Daoy (cell line): ENCODE data around the gene DECR2. TPM values are rescaled to one million over a fixed set of nuclear protein-coding genes. Genes with fewer than 3 reads are reported as not detected.
A peak's percentile ranks its signal among the peaks of the same experiment; 100 is the strongest.
"Not testable (repeated sequence)": the region's sequence is repeated elsewhere in the genome, so short reads cannot be mapped to it uniquely, and the experiment has no call there.

Source experiments
- DNase-seq: peaks from one replicate; pipeline ENCODE4 v3.0.0-alpha.2; 2015; ENCODE audit warnings: low read depth
- total RNA-seq: library from RNA; depleted of rRNA; stranded (reverse); fragments of >200 nt; shearing (Covaris generic); gene quantifications from 2 replicates; pipeline ENCODE4 v1.2.3, GENCODE V29; 2014; rRNA removed

The DECR2 gene, protein sequence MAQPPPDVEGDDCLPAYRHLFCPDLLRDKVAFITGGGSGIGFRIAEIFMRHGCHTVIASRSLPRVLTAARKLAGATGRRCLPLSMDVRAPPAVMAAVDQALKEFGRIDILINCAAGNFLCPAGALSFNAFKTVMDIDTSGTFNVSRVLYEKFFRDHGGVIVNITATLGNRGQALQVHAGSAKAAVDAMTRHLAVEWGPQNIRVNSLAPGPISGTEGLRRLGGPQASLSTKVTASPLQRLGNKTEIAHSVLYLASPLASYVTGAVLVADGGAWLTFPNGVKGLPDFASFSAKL
- 1.3 and 4.2 TPM in 2 replicates for total RNA-seq

DNA sequence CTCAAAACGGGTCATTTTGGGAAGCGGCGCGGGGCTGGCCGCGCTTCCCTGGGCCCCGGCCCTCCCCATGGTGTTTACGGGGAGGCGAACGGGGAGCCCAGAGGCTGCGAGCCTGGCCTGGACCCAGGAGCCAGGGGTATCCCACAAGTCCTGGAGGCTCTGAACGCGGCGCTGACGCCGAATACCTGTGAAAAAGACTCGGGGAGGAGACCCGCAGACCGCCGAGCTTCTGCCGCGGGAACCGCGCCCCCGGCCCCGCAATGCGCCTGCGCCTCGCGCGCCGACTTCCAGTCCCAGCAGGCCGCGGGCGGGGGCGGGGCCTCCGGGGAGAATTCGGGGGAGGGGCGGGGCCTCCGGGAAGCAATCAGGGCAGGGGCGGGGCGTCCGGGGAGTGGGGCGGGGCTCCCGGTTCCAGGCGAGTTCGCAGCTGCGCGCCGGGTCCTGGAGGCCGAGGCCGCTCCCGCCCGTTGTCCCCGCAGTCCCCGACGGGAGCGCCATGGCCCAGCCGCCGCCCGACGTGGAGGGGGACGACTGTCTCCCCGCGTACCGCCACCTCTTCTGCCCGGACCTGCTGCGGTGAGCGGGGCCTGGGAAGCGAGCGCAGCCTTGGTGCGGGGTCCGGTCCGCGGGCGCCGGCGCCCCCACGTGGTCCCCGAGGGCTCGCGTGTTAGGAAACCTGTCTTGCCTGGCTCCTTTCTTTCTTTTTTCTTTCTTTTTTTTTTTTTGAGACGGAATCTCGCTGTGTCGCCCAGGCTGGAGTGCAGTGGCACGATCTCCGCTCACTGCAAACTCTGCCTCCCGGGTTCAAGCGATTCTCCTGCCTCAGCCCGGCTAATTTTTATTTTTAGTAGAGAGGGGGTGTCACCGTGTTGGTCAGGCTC is at the start of gene DECR2:
TSS of gene DECR2 (plus strand) at position 418 of the 881 bp plus-strand sequence. CDS start at position 497, 79 bp downstream.
- DNase-seq, result peak; percentile 90

DNA sequence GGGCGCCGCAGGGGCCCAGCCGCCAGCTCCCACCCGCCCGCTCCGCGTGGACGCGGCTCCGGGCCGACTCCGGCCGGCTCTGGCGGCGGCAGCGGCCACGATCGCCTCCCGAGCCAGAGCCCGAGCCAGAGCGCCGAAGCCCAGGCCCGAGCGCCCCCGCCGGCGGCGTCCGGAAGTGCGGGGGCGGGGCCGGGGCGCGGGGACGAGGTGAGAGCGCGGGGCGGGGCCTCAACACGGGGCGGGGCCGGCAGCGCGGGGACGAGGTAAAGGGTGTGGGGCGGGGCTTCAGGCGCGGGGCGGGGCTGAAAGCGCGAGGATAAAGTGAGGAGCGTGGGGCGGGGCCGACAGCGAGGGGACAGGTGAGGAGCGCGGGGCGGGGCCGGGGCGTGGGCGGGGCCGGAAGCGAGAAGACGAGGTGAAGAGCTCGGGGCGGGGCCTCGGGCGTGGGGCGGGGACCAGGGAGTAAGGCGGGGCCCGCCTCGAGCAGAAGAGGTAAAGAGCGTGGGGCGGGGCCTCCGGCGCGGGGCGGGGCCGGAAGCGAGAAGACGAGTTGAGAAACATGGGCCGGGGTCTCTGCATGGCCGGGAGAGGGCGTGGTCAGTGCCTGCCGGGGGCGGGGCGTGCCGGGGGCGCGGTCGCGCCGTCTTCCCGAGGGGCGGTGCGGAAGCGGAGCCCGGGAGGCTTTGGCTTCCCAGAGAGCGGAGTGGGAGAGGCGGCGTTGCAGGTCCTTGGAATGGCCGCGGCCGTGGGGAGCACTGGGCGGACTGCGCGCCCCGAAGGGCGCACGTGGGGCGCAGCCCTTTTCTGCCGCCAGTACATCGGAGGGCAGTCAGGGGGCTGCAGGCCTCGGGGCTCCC is 48.9 kb upstream of the DECR2 start, which contains the start of gene AXIN1:
TSS of gene AXIN1 (minus strand) at position 177 of the 857 bp plus-strand sequence. CDS start 5,698 bp downstream, outside the sequence.
- peak; percentile 95 for DNase-seq

DNA sequence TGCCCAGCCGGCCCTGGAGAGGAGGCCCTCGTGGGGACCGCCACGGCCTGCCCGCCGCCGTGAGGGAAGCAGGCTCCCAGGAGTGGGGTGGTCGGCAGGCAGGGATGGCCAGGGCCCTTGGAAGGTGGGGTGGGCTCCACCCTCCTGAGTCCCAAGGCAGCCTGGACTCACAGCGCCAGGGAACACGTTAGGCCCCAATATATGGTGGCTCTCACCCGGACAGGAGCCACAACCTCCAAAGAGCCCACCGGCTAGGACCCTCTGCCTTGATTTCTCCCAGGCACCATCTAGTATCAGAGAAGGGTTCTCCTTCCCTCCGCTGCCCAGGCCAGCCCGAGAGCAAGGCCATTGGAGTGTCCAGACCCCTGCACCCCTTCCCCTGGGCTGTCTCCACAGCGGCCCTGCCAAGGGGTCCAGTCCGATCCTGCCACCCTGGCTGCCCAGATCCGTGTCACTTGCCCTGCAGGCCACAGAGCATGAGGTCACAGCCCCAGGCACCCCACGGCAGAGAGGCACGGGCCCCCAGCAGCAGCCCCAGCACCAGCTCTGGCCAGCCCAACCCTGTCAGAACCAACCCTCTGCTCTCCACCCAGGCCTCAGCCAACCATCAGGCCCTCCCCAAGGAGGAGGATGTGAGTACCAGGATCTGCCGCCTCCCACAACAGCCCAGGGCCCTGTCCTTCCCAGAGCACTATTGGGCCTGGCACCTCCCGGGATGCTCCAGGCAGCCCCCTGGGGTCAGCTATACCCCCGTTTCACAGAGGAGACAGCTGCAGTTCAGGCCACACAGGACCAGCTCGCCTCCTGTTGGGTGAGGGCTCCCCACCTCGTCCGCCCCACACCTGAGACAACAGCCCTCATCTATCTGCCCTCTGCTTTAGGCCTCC is 48.0 kb upstream of the DECR2 start:
- no peak for DNase-seq

DNA sequence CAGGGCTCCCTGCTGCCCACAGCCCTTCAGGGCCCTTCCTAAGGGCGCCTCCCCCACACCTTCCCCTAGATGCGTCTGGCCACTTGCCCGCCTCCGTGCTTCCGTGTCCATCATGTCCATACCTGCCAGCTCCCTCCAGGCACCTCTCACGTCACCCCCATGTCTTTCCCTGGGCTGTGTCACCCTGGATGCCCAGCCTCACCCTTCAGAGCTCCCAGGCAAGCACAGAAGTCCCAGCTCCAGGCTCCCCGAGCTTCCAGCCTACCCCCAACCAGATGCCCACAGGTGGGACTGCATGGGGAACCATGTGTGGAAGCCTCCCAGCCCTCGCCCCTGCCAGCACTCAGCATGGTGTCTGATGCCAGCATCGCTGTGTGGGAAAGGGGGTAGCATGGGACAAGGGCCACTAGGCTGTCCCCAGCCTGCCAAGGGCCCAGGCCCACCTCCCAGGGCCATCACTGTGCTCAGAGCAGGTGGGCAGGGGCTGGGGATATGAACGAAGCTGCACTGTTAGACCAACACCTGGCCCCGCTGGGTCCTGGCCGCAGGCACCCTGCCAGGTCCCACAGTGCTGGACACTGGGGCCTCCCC is 47.3 kb upstream of the DECR2 start:
- DNase-seq, result no peak

DNA sequence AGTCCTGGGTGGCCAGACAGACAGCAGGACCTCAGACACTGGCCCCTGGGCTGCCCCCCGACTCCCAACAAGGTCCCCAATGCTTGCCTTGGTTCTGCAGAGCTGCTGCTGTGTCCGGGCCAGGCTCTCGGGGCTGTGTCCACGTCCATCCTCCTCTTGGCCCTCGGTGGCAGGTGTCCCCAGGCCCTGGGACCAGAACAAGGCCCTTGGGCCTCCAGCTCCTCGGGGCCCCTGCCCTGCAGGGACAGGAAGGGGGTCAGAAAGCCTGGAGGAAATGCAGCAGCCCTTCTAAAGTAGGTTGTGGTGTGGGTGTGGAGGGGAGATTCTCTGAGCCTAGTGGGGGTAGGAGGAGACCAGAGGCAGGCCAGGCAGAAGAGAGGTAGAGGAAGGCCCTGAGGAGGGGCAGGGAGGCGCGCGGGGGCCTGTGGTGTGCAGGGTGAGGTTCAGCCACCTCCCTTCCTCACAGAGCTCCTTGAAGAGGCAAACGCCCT is 46.7 kb upstream of the DECR2 start:
- no peak for DNase-seq

DNA sequence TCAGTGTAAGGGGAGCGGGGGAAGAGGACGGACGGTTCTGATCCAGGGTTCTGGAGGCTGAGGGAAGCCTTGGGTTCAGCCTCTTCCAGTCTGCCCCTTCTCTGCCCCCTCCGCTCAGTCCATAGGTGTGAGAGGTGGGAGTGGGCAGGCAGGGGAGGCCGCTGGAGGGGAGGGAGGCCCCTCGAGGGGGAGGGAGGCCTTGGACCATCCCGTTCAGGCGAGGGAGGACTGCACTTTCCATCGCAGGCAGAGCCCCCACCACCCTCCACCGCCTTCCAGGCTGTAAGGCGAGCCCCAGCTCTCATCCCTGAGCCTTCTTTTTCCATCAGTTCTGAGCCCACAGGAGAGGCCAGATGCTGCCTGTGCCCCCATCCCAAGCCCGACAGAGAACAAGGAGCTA is 44.9 kb upstream of the DECR2 start:
- no peak for DNase-seq

DNA sequence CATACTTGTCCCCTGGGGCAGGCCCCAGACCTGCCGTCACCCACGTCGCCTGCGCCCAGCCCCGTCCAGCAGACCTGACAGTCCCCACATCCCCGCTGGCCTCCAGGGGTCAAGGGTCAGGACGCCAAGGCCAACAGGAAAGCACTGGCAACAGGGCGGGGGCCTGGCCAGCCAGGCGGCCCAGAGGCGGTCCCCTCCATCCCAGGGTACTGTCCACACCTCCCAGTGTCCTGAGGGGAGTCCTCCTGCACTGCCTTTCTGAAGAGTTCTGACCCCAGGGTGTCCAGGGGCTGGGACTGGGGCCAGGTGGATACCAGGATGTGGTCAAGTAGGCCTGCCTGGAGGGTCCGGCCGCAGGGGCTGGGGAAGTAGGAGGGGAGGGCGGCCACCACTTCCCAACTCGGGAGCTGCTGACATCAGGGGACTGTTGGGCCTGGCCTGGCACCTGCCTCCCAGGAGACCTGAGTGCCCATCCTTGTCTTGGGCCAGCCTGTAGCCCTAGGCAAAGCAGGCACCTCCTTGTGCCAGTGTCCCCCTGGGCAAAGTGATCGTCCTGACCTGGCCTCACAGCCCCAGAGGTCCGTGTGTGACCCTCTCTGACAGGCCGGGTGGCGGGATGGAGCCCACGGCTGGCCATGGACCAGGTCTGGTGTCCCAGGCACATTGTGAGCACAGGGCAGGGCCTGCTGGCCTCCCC is 42.5 kb upstream of the DECR2 start:
- no peak for DNase-seq

DNA sequence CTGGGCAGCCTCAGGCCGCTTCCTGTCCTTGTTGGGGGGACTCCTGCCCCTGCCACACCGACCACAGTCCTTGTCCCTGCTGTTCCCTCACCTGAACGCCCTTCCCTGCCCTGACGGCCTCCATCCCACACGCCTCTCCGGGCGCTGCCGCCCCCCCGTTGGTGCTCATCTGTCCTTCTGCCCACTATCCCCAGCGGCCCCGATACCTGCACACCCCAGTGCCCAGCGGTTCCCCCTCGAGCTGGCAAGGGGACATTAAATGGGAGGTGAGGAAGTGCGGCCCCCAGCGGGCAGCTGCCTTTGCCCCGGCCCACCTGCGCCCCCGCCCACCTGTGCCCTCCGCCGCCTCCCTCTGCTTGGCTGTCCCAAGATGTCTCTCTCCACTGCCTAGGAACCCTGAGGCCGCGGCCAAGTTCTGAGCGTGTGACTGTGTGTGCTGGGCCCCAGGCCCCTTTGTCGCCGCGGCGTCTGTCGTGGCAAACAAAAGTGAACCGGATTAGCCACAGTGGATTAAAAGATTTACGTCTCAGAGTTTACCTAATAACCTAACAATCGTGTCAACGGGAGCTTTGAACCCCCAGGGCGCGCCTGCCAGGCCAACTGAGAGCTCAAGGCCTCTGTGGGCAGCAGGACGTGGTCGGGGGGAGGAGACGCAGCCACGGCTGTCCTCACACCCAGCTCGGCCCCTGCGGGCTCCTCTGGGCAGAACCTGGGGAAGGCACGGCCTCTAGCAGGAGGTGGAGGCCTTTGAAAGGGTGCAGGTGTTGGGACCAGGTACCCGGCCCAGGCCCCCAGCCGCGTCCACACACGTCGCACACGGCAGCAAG is 41.6 kb upstream of the DECR2 start:
- no peak for DNase-seq

DNA sequence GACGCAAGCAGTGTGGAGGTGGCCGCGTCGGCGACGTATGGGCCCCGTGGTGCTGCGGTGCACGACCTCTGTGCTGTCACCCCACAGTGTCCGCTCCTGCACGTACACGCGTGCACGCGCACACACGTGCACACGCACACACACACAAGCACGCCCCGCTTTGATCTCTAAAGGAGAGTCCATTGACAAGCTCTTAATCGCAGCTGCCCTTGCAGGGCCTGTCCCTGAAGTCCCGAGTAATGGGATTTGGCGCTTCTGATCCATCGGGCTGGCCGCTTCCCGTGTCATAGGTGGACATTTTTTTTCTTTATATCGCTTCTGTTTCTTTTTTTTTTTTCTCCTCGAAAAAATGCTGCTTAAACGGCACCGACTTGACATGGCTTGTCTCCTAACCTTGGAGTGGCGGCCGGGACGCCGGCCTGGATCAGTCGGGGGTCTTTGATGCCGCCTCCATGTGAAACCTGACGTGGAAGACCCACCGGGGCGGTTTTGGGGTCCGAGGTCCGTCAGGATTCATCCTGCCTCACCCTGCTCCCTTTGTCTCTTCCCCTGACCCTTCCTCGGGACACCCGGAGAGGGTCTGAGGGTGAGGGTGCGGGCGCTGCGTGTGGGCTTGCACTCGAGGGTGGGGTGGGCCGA is 40.9 kb upstream of the DECR2 start:
- no peak for DNase-seq

DNA sequence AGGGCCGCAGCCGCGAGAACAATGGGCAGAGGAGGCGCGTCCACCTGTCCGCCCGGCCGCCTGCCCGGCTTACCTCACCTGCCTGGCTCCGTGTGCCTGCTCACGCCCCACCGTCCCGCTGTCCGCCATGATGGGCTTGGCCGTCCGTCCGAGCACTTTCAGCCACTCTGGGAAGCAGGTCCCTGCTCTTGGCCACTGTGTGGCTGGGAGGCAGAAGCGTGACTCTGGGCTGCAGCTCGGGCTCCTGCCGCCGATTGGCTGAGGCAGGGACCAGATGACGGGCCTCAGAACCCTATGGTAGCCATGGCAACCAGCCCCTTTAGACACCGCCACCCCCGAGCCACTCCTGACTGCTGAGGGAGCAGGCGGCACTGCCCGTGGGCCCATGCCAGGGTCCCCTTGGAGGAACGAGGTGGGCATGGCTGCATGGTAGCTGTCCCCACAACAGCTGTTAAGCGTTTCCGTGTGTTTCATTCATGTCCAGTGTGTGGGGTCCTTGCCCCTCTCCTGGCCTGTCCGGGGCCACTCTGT is 40.3 kb upstream of the DECR2 start:
- no peak for DNase-seq

DNA sequence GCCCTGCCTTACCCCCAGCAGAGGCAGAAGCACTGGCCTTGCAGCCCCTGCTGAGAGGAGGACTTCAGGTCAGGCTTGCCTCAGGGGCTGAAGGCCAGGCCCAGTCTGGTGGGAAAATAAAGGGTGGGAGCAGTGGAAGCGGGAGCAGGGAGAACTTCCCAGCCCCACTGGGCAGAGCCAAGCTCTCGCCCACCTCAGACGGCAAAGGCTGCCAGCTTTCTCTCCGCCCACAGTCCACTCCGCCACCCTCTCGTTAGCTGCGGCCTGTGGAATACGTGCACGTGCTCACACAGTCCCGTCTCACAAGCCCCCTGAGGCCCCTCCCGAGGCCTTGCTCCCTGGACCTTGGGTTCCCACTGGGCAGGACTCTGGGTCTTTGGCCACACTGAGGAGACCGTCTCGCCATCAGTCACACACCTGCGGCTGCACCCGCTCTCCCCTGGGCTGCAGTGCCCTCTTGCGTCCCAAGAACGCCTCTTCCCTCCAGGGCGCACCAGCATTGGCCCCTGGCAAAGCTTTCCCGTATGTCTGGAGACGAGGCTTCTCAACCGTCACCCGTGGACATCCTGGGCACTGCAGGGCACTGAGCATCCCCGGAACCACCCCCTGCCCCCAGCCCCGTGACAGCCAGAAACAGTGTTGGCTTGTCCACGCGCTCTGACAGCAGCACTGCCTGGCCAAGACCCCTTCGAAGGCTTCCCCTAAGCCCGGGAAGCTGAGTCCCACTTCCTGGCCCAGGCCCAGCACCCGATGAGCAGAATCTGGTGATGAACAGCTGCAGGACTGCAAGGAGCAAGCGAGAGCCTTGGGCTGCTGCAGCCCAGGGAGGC is 39.6 kb upstream of the DECR2 start:
- peak; percentile 86 for DNase-seq

DNA sequence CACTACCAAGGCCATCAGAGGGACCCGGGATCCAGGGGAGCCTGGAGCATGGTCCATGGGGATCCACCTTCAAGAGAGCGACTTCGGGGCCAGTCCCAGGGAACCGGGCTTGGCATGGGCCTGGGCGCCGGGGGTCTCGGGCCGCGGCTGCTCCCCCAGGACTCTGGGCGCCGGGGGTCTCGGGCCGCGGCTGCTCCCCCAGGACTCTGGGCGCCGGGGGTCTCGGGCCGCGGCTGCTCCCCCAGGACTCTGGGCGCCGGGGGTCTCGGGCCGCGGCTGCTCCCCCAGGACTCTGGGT is 39.0 kb upstream of the DECR2 start:
- DNase-seq, result not testable (repeated sequence)

DNA sequence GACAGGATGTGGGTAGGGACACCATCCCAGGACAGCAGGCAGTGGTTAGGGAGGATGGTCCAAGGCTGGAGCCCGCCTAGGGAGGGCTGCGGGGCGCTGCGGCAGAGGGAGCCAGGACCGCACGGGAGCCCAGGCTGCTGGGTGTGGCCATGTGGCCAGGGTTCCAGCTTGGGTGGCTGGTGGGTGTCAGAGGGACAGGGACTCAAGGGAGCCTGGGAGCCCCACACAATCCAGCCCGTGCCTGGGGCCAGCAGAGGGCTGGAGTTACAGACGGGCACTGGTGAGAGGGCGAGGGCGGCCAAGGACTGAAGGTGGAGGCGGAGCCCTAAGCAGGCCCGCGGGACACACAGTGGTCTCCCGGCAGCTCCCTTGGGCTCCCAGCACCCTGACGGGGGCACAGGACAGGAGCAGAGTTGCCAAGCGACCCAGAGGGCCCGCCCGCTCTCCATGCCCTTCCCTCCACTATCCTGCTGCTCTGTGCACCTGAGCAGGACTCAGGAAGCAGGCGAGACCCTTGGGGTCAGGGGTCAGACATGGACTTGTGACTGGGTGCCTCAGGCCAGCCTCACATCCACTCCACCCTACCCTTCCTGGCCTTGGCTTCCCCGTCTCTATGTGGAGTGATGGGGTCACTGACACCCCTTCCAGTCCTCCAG is 38.4 kb upstream of the DECR2 start:
- DNase-seq, result no peak

DNA sequence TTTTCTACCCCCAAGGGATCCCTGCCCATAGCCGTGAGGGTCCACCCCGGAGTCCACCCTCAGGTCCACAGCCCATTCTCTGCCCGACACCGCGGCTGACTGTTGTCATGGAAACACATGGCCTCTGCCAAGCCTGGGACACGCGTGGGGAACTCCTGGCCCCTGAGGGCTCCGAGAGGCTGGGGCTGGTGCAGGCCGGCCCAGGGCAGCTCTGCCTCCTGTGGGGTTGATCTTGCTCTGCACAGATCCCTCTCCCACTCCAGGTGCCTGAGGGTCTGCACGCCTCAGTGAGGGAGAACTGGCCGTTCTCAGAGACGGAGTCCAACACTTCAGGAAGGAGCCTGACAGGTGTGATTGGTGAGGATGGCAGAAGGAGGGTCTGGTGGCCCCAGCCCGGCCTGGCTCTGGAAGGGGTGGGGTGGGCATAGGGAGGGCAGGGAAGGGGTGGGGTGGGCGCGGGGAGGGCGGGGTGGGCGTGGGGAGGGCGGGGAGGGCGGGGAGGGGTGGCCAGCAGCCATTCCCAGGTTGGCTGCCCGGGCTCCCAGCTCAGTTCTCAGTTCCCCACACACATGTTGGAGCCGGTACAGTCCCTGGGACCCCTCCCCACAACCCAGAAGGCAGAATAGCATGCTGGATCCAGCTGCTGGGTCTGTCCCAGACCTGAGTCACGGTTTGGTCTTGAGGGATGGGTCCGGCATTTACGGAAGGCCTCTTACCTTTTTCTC is 37.8 kb upstream of the DECR2 start:
- DNase-seq, result no peak

DNA sequence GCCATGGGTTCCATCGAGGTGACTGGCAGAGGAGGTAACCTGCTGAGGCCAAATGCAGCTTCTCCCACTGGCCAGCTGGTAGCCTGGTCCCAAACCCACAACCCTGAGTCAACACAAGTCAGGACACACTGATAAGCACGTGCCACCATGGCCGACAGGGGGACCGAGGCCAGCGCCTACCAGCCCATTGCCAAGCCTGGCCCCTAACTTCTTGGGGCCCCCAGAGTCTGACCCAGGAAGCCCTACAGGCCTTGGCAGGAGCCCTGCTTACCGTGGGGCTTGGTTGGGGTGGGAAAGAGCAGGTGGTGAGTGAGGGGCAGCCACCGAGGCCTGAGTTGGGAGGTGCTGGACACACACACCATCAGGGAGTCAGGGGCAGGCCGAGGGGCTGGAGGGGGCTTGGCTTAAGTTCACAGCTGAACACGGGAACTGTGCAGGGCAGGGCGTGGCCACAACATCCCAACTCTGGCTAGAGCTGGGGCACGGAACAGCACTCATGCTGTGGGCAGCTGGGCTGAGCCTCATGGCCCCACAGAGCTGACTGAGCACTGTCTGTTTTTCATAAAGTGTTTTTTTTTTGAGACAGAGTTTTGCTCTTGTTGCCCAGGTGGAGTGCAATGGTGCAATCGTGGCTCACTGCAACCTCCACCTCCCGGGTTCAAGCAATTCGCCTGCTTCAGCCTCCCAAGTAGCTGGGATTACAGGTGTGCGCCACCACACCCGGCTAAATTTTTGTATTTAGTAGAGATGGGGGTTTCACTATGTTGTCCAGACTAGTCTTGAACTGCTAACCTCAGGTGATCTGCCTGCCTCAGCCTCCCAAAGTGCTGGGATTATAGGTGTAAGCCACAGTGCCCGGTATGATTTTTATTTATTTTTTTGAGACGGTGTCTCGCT is 36.8 kb upstream of the DECR2 start:
- no peak for DNase-seq
